Tibial artery (tissue), 4 donors: ENCODE results near the gene DYNC1I1.

Experiments
- DNase-seq, 2 donors: peaks; one replicate each; pipeline ENCODE4 v3.0.0-alpha.2; 2019
- H3K27ac ChIP-seq, 2 donors: fragments of 200-600 bp; sonication (generic) in 1 of 2; 1 replicate in 1 of 2; 2 replicates in 1 of 2; pipeline ENCODE4 v1.5.1; 2018 to 2019; ENCODE audit warnings: mild to moderate bottlenecking in 1 of 2
- H3K27me3 ChIP-seq, 2 donors: fragments of 200-600 bp; sonication (generic) in 1 of 2; one replicate each; pipeline versions ENCODE4 v1.5.1 to v1.6.0; 2016 to 2019
- H3K36me3 ChIP-seq, 3 donors: fragments of 200-600 bp; sonication (generic) in 2 of 3; one replicate each; pipeline ENCODE4 v1.5.1; 2016 to 2019; ENCODE audit warnings: mild to moderate bottlenecking in 2 of 3
- H3K4me1 ChIP-seq, 4 donors: fragments of 200-600 bp; sonication (generic) in 2 of 4; 1 replicate in 3 of 4; 2 replicates in 1 of 4; pipeline ENCODE4 v1.5.1; 2016 to 2019
- H3K4me3 ChIP-seq, 2 donors: fragments of 200-600 bp; sonication (generic) in 1 of 2; 1 replicate in 1 of 2; 2 replicates in 1 of 2; pipeline ENCODE4 v1.5.1; 2018 to 2019; ENCODE audit warnings: mild to moderate bottlenecking in 2 of 2
- H3K9me3 ChIP-seq, 3 donors: fragments of 200-600 bp; sonication (generic) in 1 of 3; one replicate each; pipeline ENCODE4 v1.5.1; 2016 to 2019
- CTCF ChIP-seq, 2 experiments: fragments of 200-600 bp in 1 of 2; fragments of 450-650 bp in 1 of 2; IDR thresholded peaks; one replicate each; pipeline ENCODE4 v1.5.1; 2017 to 2019; ENCODE audit warnings: antibody characterized with exemption in 2 of 2, mild to moderate bottlenecking in 1 of 2, moderate library complexity in 1 of 2
- intact Hi-C: fragments of 100-400 bp; cut with DNase I; formaldehyde crosslinking; loops from one replicate; pipeline ENCODE4 v1.15.0; 2023; ENCODE audit warnings: low total_unique reads

Gene DYNC1I1

GRCh38 chr7:96041171-96041570 lies 268.8 kb downstream of the DYNC1I1 start:
- Histone ChIP-seq H3K4me3 (no peak overlapping the region), H3K9me3 (no peaks in the 10 kb centered on the region), H3K4me1 (no peaks in the 10 kb centered on the region), H3K27me3 (no peaks in the 10 kb centered on the region), H3K36me3 (no peaks in the 10 kb centered on the region), H3K27ac (no peak overlapping the region)
- TF ChIP-seq CTCF (IDR thresholded peaks at IDR 0.05): no peak
- DNase-seq: no peak
- intact Hi-C loops: no loop called here

GRCh38 chr7:96045181-96045580 lies 272.8 kb downstream of the DYNC1I1 start:
- no peak for TF ChIP-seq CTCF (IDR thresholded peaks at IDR 0.05)
- Histone ChIP-seq H3K4me3 (no peak overlapping the region), H3K27ac (no peak overlapping the region), H3K4me1 (no peaks in the 10 kb centered on the region), H3K9me3 (no peaks in the 10 kb centered on the region), H3K36me3 (no peaks in the 10 kb centered on the region), H3K27me3 (no peaks in the 10 kb centered on the region)
- no peak for DNase-seq
- intact Hi-C loops: no loop called here

- no peak overlapping the region for H3K27ac ChIP-seq
Observed at GRCh38 chr7:96045919-96046318, 273.6 kb downstream of the DYNC1I1 start.

GRCh38 chr7:96052289-96052688 lies 279.9 kb downstream of the DYNC1I1 start:
- TF ChIP-seq CTCF (IDR thresholded peaks at IDR 0.05): no peak
- H3K9me3 ChIP-seq: no peaks in the 10 kb centered on the region

More at GRCh38 chr7:96045919-96046318, 273.6 kb downstream of the DYNC1I1 start:
- intact Hi-C loops: no loop called here
- TF ChIP-seq CTCF (IDR thresholded peaks at IDR 0.05): no peak
- Histone ChIP-seq H3K36me3 (no peaks in the 10 kb centered on the region), H3K27me3 (no peaks in the 10 kb centered on the region), H3K9me3 (no peaks in the 10 kb centered on the region), H3K4me3 (no peak overlapping the region), H3K4me1 (no peaks in the 10 kb centered on the region)
- no peak for DNase-seq

GRCh38 chr7:96052860-96053470 lies 280.6 kb downstream of the DYNC1I1 start:
- Histone ChIP-seq H3K27ac (no peak overlapping the region), H3K4me1 (no peaks in the 10 kb centered on the region), H3K9me3 (no peaks in the 10 kb centered on the region), H3K27me3 (no peaks in the 10 kb centered on the region), H3K36me3 (no peaks in the 10 kb centered on the region), H3K4me3 (no peak overlapping the region)
- no peak for TF ChIP-seq CTCF (IDR thresholded peaks at IDR 0.05)
- intact Hi-C loops: no loop called here
- DNase-seq: no peak

More at GRCh38 chr7:96052289-96052688, 279.9 kb downstream of the DYNC1I1 start:
- H3K27ac ChIP-seq: no peak overlapping the region
- H3K27me3 ChIP-seq: no peaks in the 10 kb centered on the region
- H3K4me1 ChIP-seq: no peaks in the 10 kb centered on the region
- H3K4me3 ChIP-seq: no peak overlapping the region
- H3K36me3 ChIP-seq: no peaks in the 10 kb centered on the region
- intact Hi-C loops: no loop called here
- no peak for DNase-seq

GRCh38 chr7:96055717-96056116 lies 283.4 kb downstream of the DYNC1I1 start:
- Histone ChIP-seq H3K27ac (no peak overlapping the region), H3K9me3 (no peaks in the 10 kb centered on the region), H3K36me3 (no peaks in the 10 kb centered on the region), H3K4me1 (no peaks in the 10 kb centered on the region), H3K27me3 (no peaks in the 10 kb centered on the region), H3K4me3 (no peak overlapping the region)
- TF ChIP-seq CTCF (IDR thresholded peaks at IDR 0.05): no peak
- no peak for DNase-seq
- intact Hi-C loops: no loop called here
